H9 (cell line): ENCODE results near the gene MCF2L. TPM values are rescaled to one million over a fixed set of nuclear protein-coding genes. Genes with fewer than 3 reads are reported as not detected.

Experiments
- DNase-seq: peaks from one replicate; pipeline ENCODE4 v3.0.0-alpha.2; 2017
- H2AFZ ChIP-seq: one replicate; pipeline ENCODE4 v1.6.1; 2013; ENCODE audit warnings: mild to moderate bottlenecking, low read length, control low read depth, moderate library complexity
- H2AK5ac ChIP-seq: 2 replicates; pipeline ENCODE4 v1.6.1; 2013; ENCODE audit warnings: low read length, control low read depth, mixed read lengths; ENCODE audit not compliant: insufficient read length
- H2BK120ac ChIP-seq: one replicate; pipeline ENCODE4 v1.6.1; 2013; ENCODE audit warnings: low read depth, mild to moderate bottlenecking, low read length, control low read depth, inconsistent platforms; ENCODE audit not compliant: poor library complexity, severe bottlenecking
- H2BK12ac ChIP-seq: 2 replicates; pipeline ENCODE4 v1.6.1; 2013; ENCODE audit warnings: low read length, control low read depth, mixed read lengths, low read depth; ENCODE audit not compliant: insufficient read length
- H2BK15ac ChIP-seq: 2 replicates; pipeline ENCODE4 v1.6.1; 2013; ENCODE audit warnings: low read depth, low read length, control low read depth
- H2BK20ac ChIP-seq: one replicate; pipeline ENCODE4 v1.6.1; 2013; ENCODE audit warnings: low read depth, mild to moderate bottlenecking, low read length, control low read depth, inconsistent platforms; ENCODE audit not compliant: poor library complexity, severe bottlenecking
- H2BK5ac ChIP-seq: 2 replicates; pipeline ENCODE4 v1.6.1; 2013; ENCODE audit warnings: low read length, control low read depth, mixed read lengths; ENCODE audit not compliant: insufficient read length
- H3K14ac ChIP-seq: 2 replicates; pipeline ENCODE4 v1.6.1; 2013; ENCODE audit warnings: low read length, control low read depth; ENCODE audit not compliant: insufficient read depth
- H3K18ac ChIP-seq: 2 replicates; pipeline ENCODE4 v1.6.1; 2013; ENCODE audit warnings: low read depth, mild to moderate bottlenecking, mixed read lengths, low read length, control low read depth; ENCODE audit not compliant: insufficient read length
- H3K23ac ChIP-seq: 2 replicates; pipeline ENCODE4 v1.6.1; 2013; ENCODE audit warnings: low read length, control low read depth, mixed read lengths, low read depth; ENCODE audit not compliant: insufficient read length
- H3K23me2 ChIP-seq: 2 replicates; pipeline ENCODE4 v1.6.1; 2013; ENCODE audit warnings: low read depth, mild to moderate bottlenecking, mixed read lengths, low read length, control low read depth; ENCODE audit not compliant: insufficient read length, poor library complexity, severe bottlenecking
- H3K27ac ChIP-seq: 2 replicates; pipeline ENCODE4 v1.5.1; 2013; ENCODE audit warnings: low read length, control low read depth, mixed read lengths, low read depth; ENCODE audit not compliant: insufficient read length
- H3K27me3 ChIP-seq: 2 replicates; pipeline ENCODE4 v1.6.1; 2013; ENCODE audit warnings: low read length, control low read depth, inconsistent platforms; ENCODE audit not compliant: insufficient read depth
- H3K4ac ChIP-seq: 2 replicates; pipeline ENCODE4 v1.6.1; 2013; ENCODE audit warnings: low read depth, mild to moderate bottlenecking, control low read depth, inconsistent platforms, low read length, moderate library complexity
- H3K4me1 ChIP-seq: 2 replicates; pipeline ENCODE4 v1.6.1; 2013; ENCODE audit warnings: low read length, control low read depth, inconsistent platforms; ENCODE audit not compliant: insufficient read depth
- H3K4me2 ChIP-seq: 2 replicates; pipeline ENCODE4 v1.6.1; 2013; ENCODE audit warnings: low read length, control low read depth, mixed read lengths; ENCODE audit not compliant: insufficient read length, insufficient read depth
- H3K56ac ChIP-seq: 2 replicates; pipeline ENCODE4 v1.6.1; 2013; ENCODE audit warnings: low read depth, mild to moderate bottlenecking, mixed read lengths, low read length, control low read depth; ENCODE audit not compliant: insufficient read length
- H3K79me1 ChIP-seq: 2 replicates; pipeline ENCODE4 v1.6.1; 2013; ENCODE audit warnings: low read depth, mild to moderate bottlenecking, moderate library complexity, low read length, control low read depth, inconsistent platforms; ENCODE audit not compliant: insufficient read depth, poor library complexity, severe bottlenecking
- H3K79me2 ChIP-seq: 2 replicates; pipeline ENCODE4 v1.6.1; 2013; ENCODE audit warnings: low read length, control low read depth, inconsistent platforms; ENCODE audit not compliant: insufficient read depth
- H3K9ac ChIP-seq: 2 replicates; pipeline ENCODE4 v1.6.1; 2013; ENCODE audit warnings: low read length, control low read depth, mixed read lengths; ENCODE audit not compliant: insufficient read length; ENCODE audit errors: extremely low read depth
- H3K9me3 ChIP-seq: one replicate; pipeline ENCODE4 v1.6.1; 2013; ENCODE audit warnings: low read depth, low read length, inconsistent platforms; ENCODE audit not compliant: control insufficient read depth
- H3T11ph ChIP-seq: one replicate; pipeline ENCODE4 v1.6.1; 2013; ENCODE audit warnings: mild to moderate bottlenecking, low read length, control low read depth, inconsistent platforms
- H4K20me1 ChIP-seq: one replicate; pipeline ENCODE4 v1.6.1; 2013; ENCODE audit not compliant: control insufficient read depth, insufficient read length, insufficient read depth
- H4K5ac ChIP-seq: 2 replicates; pipeline ENCODE4 v1.6.1; 2013; ENCODE audit warnings: low read depth, mild to moderate bottlenecking, mixed read lengths, low read length, control low read depth; ENCODE audit not compliant: insufficient read length
- H4K8ac ChIP-seq: replicated peaks from 2 replicates; pipeline ENCODE4 v1.6.1; 2013; ENCODE audit warnings: low read length, control low read depth, mixed read lengths, low read depth; ENCODE audit not compliant: insufficient read length
- H4K91ac ChIP-seq: 2 replicates; pipeline ENCODE4 v1.6.1; 2013; ENCODE audit warnings: low read depth, mild to moderate bottlenecking, moderate library complexity, mixed read lengths, low read length, control low read depth; ENCODE audit not compliant: insufficient read length
- H3K27ac Mint-ChIP-seq, 3 experiments: 2 replicates in 2 of 3; 3 replicates in 1 of 3; pipeline ENCODE4 v1.8.0; 2020 to 2021; ENCODE audit warnings: mixed read lengths in 3 of 3, mild to moderate bottlenecking in 1 of 3, moderate library complexity in 1 of 3
- H3K27me3 Mint-ChIP-seq: 2 replicates; pipeline ENCODE4 v1.8.0; 2021; ENCODE audit warnings: low read depth, mild to moderate bottlenecking, moderate library complexity, mixed read lengths
- H3K36me3 Mint-ChIP-seq, 3 experiments: 2 replicates in 2 of 3; 3 replicates in 1 of 3; pipeline ENCODE4 v1.8.0; 2020 to 2021; ENCODE audit warnings: low read depth in 3 of 3, mixed read lengths in 3 of 3; ENCODE audit not compliant: insufficient read depth in 1 of 3
- H3K4me1 Mint-ChIP-seq, 2 experiments: 2 replicates each; pipeline ENCODE4 v1.8.0; 2020; ENCODE audit warnings: mixed read lengths in 2 of 2
- H3K4me3 Mint-ChIP-seq, 2 experiments: 2 replicates in 1 of 2; 3 replicates in 1 of 2; pipeline ENCODE4 v1.8.0; 2020 to 2021; ENCODE audit warnings: mild to moderate bottlenecking in 2 of 2, mixed read lengths in 2 of 2, moderate library complexity in 1 of 2
- H3K9me3 Mint-ChIP-seq, 2 experiments: 2 replicates in 1 of 2; 3 replicates in 1 of 2; pipeline ENCODE4 v1.8.0; 2020; ENCODE audit warnings: mild to moderate bottlenecking in 2 of 2, mixed read lengths in 2 of 2, moderate library complexity in 1 of 2
- CTCF ChIP-seq: fragments of 200-600 bp; sonication (generic); conservative IDR thresholded peaks from 3 replicates; pipeline ENCODE4 v1.8.0; 2021; ENCODE audit warnings: antibody characterized with exemption, mild to moderate bottlenecking
- WGBS: extraction: QIAGEN DNeasy Blood & Tissue Kit; methylation state at CpG from one replicate; pipeline ENCODE4 v1.1.7; 2013; ENCODE audit warnings: missing lambda C conversion rate, low lambda C conversion rate, mixed read lengths; ENCODE audit not compliant: insufficient read length; ENCODE audit errors: extremely low coverage; 5-methylcytosine and 5-hydroxymethylcytosine counted together
- total RNA-seq: library from RNA; stranded (reverse); gene quantifications from 2 replicates; pipeline ENCODE4 v1.2.1, GENCODE V29; 2021

MCF2L gene
- total RNA-seq, 1 experiment from 2014 or later, result 18.5 TPM

DNA sequence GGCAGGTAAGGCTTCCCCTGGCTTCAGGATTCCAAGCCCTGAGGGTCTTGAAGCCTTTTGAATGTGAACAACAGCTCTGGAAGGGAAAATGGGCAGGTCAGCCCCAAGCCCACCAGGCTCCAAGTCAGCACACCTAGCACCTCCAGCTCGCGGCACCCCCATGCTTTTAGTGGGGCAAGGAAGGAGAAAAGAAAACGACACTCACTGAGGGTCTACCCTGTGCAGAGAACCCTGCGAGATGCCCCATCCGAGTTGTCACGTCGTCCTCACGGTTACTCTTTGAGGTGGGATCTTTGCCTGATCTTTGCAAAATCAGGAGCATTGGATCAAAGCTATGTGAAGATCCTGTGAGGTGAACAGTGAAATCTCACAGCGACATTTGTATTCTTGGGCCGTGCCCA lies 147.9 kb downstream of the MCF2L start:
- H4K5ac ChIP-seq, result no peak overlapping the region
- H3K23me2 ChIP-seq, result no peaks in the 10 kb centered on the region
- no peaks in the 10 kb centered on the region for H3K79me2 ChIP-seq
- no peak overlapping the region for H3K14ac ChIP-seq
- H2BK120ac ChIP-seq, result no peak overlapping the region
- DNase-seq, result no peak
- Mint-ChIP-seq H3K9me3 (peaks cover 0 to 4% of the 10 kb centered on the region in 2 experiments; a peak in 1 of 5 replicates), H3K4me3 (no peak overlapping the region), H3K4me1 (no peaks in the 10 kb centered on the region), H3K27ac (no peak overlapping the region), H3K36me3 (no peaks in the 10 kb centered on the region), H3K27me3 (peaks cover 26% of the 10 kb centered on the region)
- no peak overlapping the region for H4K91ac ChIP-seq
- peaks cover 5% of the 10 kb centered on the region; the same call in 1 of the 2 replicates for H3K27me3 ChIP-seq
- H3K4ac ChIP-seq, result no peak overlapping the region
- TF ChIP-seq CTCF, result no peak
- H2BK5ac ChIP-seq, result no peak overlapping the region
- H2BK12ac ChIP-seq, result no peak overlapping the region
- H3K18ac ChIP-seq, result no peak overlapping the region
- H3K23ac ChIP-seq, result no peak overlapping the region
- H3K9ac ChIP-seq, result no peak overlapping the region
- WGBS, result no CpG with 5 or more reads among the region's 10 CpGs
- H3K56ac ChIP-seq, result no peak overlapping the region
- no peak overlapping the region for H3T11ph ChIP-seq
- no peak overlapping the region for H2AFZ ChIP-seq
- H3K27ac ChIP-seq, result no peak overlapping the region
- no peaks in the 10 kb centered on the region for H3K4me1 ChIP-seq
- no peak overlapping the region for H4K8ac ChIP-seq
- no peak overlapping the region for H2BK20ac ChIP-seq
- no peak overlapping the region for H2AK5ac ChIP-seq
- H3K4me2 ChIP-seq, result no peak overlapping the region
- no peaks in the 10 kb centered on the region for H3K79me1 ChIP-seq
- no peak overlapping the region for H2BK15ac ChIP-seq
- no peaks in the 10 kb centered on the region for H3K9me3 ChIP-seq
- no peaks in the 10 kb centered on the region for H4K20me1 ChIP-seq
